Upper lobe of left lung (tissue), 4 donors: Measurements from ENCODE around the gene NECTIN4.

Experiments
- EP300 ChIP-seq, 4 donors: sonication (generic); formaldehyde crosslinking; IDR thresholded peaks; one replicate each; pipeline ENCODE4 v1.5.1; 2017; ENCODE audit warnings: antibody characterized with exemption in 4 of 4, control low read depth in 2 of 4
- TF ChIP-seq, protein P1 (sequence below), 6 experiments: fragments of 450-650 bp in 4 of 6; fragments of 200-600 bp in 2 of 6; sonication (generic) in 2 of 6; IDR thresholded peaks; one replicate each; pipeline ENCODE4 v1.5.1; 2016 to 2019; ENCODE audit warnings: antibody characterized with exemption in 6 of 6

DNA sequence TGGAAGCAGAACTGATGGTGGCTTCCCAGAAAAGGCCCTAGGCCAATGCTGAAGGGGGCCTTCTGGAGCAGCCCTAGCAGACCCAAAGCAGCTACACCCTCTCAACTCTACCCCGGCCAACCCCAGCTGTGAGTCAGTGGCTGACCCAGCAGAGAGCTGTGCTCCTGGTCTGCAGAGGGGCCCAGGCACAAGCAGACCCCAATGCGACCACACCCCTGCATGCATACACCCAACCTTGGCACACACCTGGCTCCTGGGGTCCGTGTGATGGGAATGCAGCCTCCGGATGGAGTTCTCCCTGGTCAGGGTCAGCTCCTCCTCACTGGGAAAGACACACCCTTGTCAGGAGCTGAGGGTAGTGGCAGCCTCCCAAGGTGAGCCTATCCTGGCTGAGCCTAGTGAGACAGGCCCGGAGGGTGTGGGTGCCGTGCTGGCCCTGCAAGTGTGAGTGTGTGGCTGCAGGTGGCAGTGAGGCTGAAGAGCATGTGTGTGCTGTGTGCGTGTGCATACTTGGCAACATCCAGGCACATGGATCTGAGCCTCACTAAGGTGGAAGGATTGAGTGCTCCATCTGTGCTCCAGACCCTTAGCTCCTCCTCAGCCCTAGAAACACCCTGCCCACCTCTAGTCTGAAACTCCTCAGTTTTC, 15.8 kb downstream of the NECTIN4 start:
- TF ChIP-seq EP300 (IDR thresholded peaks at IDR 0.05), result no peak
- TF ChIP-seq, protein P1, sequence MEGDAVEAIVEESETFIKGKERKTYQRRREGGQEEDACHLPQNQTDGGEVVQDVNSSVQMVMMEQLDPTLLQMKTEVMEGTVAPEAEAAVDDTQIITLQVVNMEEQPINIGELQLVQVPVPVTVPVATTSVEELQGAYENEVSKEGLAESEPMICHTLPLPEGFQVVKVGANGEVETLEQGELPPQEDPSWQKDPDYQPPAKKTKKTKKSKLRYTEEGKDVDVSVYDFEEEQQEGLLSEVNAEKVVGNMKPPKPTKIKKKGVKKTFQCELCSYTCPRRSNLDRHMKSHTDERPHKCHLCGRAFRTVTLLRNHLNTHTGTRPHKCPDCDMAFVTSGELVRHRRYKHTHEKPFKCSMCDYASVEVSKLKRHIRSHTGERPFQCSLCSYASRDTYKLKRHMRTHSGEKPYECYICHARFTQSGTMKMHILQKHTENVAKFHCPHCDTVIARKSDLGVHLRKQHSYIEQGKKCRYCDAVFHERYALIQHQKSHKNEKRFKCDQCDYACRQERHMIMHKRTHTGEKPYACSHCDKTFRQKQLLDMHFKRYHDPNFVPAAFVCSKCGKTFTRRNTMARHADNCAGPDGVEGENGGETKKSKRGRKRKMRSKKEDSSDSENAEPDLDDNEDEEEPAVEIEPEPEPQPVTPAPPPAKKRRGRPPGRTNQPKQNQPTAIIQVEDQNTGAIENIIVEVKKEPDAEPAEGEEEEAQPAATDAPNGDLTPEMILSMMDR (IDR thresholded peaks at IDR 0.05), result no peak
